NCI-H82 treated with DMSO at 0.1 percent for 48 hours (cell line): Measurements from ENCODE around the gene ELMOD3.
"Not testable (repeated sequence)": the region's sequence is repeated elsewhere in the genome, so short reads cannot be mapped to it uniquely, and the experiment has no call there.

Source experiments
- DNase-seq: peaks from one replicate; lab custom pipeline; 2025; ENCODE audit not compliant: unreplicated experiment; lab: John Stamatoyannopoulos, UW

Gene ELMOD3

GRCh38 chr2:85371045-85371444 is 16.5 kb downstream of the ELMOD3 start:
- DNase-seq, result no peak

DNA sequence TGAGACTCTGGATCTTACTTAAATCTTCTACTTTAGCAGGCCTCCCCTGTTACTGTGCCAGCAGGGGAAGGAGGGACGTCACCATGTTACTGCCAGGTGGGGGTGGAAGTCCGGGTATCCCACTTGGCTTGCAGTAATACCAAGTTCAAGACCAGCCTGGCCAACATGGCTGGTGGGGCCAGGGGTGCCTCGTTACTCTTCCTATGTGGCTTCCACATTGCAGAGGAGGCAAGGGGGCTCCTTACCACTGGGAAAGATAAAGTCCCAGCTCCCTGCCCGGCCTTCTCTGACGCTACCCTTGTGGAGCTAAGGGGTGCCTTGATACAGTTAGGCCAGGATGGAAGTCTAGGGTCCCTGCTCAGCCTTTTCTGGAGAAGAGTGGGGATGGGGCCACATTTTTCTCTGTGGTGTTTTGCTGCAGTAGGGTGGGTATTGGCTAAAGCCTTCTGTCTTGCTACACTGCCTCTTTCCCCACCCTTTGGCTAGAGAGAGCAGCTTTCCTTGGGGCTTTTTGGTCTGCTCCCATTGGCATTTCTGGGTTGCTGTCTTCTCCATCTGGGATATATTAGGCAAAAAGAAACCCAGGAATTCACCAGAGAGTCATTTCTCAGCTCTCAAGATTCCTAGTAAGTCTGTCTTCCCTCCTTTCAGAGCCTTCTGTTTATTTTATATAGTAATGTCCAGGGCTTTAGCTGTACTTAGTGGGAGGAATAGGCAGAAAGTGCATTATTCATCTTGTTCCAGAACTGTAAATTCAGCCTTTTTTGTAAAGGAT is 21.9 kb downstream of the ELMOD3 start:
- DNase-seq, result no peak

- DNase-seq, result no peak
Observed at GRCh38 chr2:85377083-85377482, 22.5 kb downstream of the ELMOD3 start.

- DNase-seq, result no peak
Observed at GRCh38 chr2:85378257-85378656, 23.7 kb downstream of the ELMOD3 start.

DNA sequence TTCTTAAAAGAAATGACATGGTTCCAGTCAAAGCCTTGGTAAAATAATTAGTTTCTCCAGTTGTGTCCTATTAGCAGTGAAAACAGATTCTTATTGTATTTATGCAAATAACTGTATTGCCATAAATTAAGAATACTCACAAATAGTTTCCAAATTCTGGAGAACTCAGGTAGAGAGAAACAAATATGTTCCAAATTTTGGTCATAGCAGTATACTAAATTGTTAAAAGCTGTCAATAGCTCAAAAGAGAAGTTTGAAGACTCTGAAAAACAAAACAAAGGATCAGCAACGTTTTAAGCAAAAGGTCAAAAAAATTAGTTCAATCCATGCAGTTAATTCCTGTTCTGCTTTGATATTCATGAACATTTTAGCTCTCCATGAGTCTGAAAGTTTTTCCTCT is 25.5 kb downstream of the ELMOD3 start:
- DNase-seq, result no peak

- DNase-seq, result not testable (repeated sequence)
Observed at GRCh38 chr2:85383151-85383550, 28.6 kb downstream of the ELMOD3 start.

DNA sequence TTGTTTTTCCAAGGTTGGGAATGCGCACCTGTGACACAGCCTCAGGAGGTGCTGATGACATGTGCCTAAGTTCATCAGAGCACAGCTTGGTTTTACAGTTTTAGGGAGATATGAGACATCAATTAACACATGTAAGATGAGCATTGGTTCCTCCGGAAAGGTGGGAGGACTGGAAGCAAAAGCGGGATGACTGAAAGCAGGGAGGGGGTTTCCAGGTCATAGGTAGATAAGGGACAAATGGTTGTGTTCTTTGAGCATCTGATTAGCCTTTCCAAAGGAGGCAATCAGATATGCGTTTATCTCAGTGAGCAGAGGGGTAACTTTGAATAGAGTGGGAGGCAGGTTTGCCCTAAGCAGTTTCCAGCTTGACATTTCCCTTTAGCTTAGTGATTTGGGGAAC is 29.3 kb downstream of the ELMOD3 start:
- no peak for DNase-seq

- no peak for DNase-seq
Observed at GRCh38 chr2:85385746-85386145, 31.2 kb downstream of the ELMOD3 start.

DNA sequence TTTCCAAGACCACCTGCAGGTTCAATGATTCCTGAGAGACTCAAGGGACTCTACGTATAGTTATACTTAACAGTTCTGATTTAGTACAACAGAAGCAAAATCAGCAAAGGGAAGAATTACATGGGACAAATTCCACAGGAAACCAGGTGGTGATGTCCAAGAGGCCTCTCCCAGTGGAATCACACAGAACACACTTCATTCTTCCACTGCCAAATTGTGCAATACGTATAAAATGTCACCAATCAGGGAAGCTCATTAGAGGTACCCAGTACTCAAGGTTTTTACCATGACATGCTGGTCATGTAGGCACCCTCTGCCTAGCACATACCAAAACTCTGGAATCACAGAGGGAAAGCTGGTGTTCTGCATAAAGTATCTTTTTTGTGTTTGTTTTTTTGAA is 33.2 kb downstream of the ELMOD3 start:
- no peak for DNase-seq

GRCh38 chr2:85388878-85389538 is 34.4 kb downstream of the ELMOD3 start:
- DNase-seq, result no peak

GRCh38 chr2:85390941-85391669 is 36.5 kb downstream of the ELMOD3 start:
- peak; percentile 31 for DNase-seq

DNA sequence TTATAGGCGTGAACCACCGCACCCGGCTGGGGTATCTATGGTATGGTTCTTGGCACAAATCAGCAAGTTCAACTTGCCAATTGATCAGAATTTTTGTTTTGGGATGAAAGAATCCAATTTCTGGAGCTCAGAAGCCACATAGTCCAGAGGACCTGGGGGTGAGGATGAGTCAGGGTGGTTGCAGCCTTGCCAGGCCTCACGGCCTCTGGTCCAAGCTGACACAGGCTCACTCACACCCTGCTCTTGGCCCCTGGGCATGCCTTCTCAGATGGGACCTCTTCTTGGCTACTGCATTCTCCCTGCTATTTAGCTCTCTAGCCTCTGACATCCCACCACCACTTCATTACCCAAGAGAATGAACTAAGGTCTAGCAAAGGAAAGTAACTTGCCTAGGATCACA is 39.3 kb downstream of the ELMOD3 start:
- no peak for DNase-seq

GRCh38 chr2:85394261-85394681 is 39.7 kb downstream of the ELMOD3 start:
- no peak for DNase-seq

DNA sequence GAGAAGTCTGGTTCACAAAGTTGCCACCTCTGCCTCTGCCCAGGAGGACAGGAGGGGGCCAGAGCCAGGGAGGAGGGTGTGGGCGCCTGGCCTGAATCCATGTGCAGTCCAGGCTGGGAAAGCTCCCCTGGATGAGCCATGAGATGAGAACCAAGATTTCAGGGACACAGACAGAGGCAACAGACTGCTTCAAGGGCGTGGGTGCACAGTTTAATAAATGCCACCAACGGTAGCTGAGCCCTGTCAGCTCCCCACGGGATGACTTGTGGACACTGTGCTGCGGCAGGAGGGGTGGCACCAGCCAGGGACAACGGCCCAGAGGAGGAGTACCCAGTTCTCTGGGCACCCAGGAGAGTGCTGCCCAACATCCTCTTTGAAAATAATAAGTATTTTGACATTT is 40.4 kb downstream of the ELMOD3 start:
- DNase-seq, result no peak

DNA sequence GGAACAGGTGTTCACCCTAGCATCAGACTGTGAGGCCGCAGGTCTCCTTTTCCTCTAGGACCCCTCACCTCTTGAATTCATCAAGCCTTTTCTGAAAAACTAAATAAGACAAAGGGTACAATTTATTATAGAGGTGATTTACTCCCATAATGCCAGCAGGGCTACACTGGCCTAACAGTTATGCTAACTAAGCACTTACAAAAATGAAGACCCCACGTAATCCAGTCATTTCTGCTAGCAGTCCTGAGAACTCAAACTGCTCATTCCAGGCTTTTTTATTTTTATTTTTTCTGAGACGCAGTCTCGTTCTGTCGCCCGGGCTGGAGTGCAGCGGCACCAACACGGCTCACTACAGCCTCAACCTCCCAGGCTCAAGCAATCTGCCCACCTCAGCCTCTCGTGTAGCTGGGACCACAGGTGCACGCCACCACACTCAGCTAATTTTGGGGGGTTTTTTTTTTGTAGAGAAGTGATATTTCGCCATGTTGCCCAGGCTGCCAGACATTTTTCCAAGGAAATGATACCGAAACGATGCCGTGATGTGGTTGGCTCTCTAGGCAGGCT is 41.4 kb downstream of the ELMOD3 start:
- DNase-seq, result no peak

GRCh38 chr2:85396531-85397470 is 42.2 kb downstream of the ELMOD3 start:
- no peak for DNase-seq

DNA sequence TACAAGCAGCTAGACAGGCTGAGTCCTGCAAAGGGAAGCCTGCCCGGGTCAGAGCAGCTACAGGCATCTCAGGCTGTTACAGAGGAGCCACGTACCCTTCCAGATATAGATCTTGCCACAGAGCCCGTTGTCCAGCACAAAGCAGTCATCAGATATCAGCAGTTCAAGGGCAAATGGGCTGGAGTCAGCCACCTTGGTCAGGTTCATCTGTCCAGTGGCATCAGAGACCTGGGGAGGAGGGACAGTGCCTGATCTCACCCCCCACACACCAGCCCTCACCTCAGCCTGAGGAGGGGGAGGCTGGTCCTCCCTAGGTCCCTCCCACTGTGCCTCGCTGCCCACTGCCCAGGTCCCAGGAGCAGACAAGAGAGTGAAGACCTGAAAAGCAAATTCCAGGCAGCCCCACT is 43.4 kb downstream of the ELMOD3 start:
- no peak for DNase-seq

GRCh38 chr2:85398426-85399182 is 44.0 kb downstream of the ELMOD3 start:
- DNase-seq, result no peak

DNA sequence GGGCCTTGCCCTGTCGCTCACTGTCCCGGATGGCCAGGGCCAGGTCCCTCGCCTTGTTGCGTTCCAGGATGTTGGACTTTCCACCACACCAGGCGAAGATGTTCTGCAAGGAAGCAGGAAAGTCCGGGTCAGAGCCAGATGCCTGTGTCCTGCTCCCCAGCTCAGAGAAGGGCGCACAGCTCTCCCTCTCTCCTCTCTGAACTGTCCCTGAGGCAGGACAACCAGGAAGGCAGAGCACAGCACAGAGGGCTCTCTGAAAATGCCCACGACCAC is 44.5 kb downstream of the ELMOD3 start:
- DNase-seq, result no peak

- no peak for DNase-seq
Observed at GRCh38 chr2:85400023-85400422, 45.5 kb downstream of the ELMOD3 start.
